B cell (primary cell): ENCODE data around the gene TYW5.

ENCODE experiments used
- CTCF ChIP-seq: fragments of 200-600 bp; IDR thresholded peaks from one replicate; pipeline ENCODE4 v1.8.0; 2022; ENCODE audit warnings: antibody characterized with exemption, mild to moderate bottlenecking
- EZH2 ChIP-seq: IDR thresholded peaks from 2 replicates; pipeline ENCODE4 v1.6.1; 2012; ENCODE audit warnings: borderline replicate concordance, low read depth, mild to moderate bottlenecking, moderate library complexity, low read length; ENCODE audit not compliant: insufficient read depth, poor library complexity, severe bottlenecking

GRCh38 chr2:199984159-199984558 is 28.9 kb upstream of the TYW5 start:
- TF ChIP-seq CTCF = no peak
- no peak for TF ChIP-seq EZH2
